Immature natural killer cell (primary cell): ENCODE results near the gene PKD1. TPM values are rescaled to one million over a fixed set of nuclear protein-coding genes. Genes with fewer than 3 reads are reported as not detected.
A peak's percentile ranks its signal among the peaks of the same experiment; 100 is the strongest.
"Not testable (repeated sequence)": the region's sequence is repeated elsewhere in the genome, so short reads cannot be mapped to it uniquely, and the experiment has no call there.

Experiments used
- DNase-seq, 3 donors: peaks; one replicate each; pipeline ENCODE4 v3.0.0; 2022; ENCODE audit warnings: mixed read lengths in 1 of 3
- H3K27ac Mint-ChIP-seq, 6 donors: one replicate each; pipeline ENCODE4 v1.8.0; 2020; ENCODE audit warnings: mixed read lengths in 6 of 6, mild to moderate bottlenecking in 5 of 6, inconsistent platforms in 4 of 6, moderate library complexity in 3 of 6
- H3K27me3 Mint-ChIP-seq, 3 donors: one replicate each; pipeline ENCODE4 v1.8.0; 2020 to 2021; ENCODE audit warnings: low read depth in 3 of 3, mild to moderate bottlenecking in 3 of 3, mixed read lengths in 3 of 3, moderate library complexity in 3 of 3, inconsistent platforms in 1 of 3
- H3K36me3 Mint-ChIP-seq, 3 donors: one replicate each; pipeline ENCODE4 v1.8.0; 2020; ENCODE audit warnings: mixed read lengths in 3 of 3, inconsistent platforms in 2 of 3, mild to moderate bottlenecking in 2 of 3
- H3K4me1 Mint-ChIP-seq, 2 donors: one replicate each; pipeline ENCODE4 v1.8.0; 2020; ENCODE audit warnings: inconsistent platforms in 2 of 2, mild to moderate bottlenecking in 2 of 2, mixed read lengths in 2 of 2, moderate library complexity in 1 of 2
- H3K4me3 Mint-ChIP-seq, 5 donors: one replicate each; pipeline ENCODE4 v1.8.0; 2020; ENCODE audit warnings: mild to moderate bottlenecking in 5 of 5, mixed read lengths in 5 of 5, inconsistent platforms in 3 of 5, moderate library complexity in 3 of 5
- H3K9me3 Mint-ChIP-seq, 6 donors: one replicate each; pipeline ENCODE4 v1.8.0; 2020; ENCODE audit warnings: mild to moderate bottlenecking in 6 of 6, mixed read lengths in 6 of 6, inconsistent platforms in 4 of 6, moderate library complexity in 3 of 6
- polyA plus RNA-seq, 3 donors: library from polyadenylated mRNA; unstranded; fragments of 300-500 nt; fragmentation: Illumina TruSeq; gene quantifications; one replicate each; pipeline ENCODE4 v1.2.3, GENCODE V29; 2021

The PKD1 gene
- polyA plus RNA-seq, 3 donors from 2014 or later: 2.7 to 6.7 (median 2.8) TPM

GRCh38 chr16:2151188-2152091 is 15.7 kb upstream of the PKD1 start:
- Mint-ChIP-seq H3K9me3 (no peaks in the 10 kb centered on the region), H3K4me3 (peak overlapping the region in 3 of 5 donors; percentile 18 to 50 (median 24)), H3K4me1 (peaks cover 32 to 37% of the 10 kb centered on the region in 2 donors), H3K36me3 (no peaks in the 10 kb centered on the region), H3K27me3 (peaks cover 5 to 12% (median 9%) of the 10 kb centered on the region in 3 donors), H3K27ac (no peak overlapping the region)
- no peak for DNase-seq

GRCh38 chr16:2150418-2151187 is 14.9 kb upstream of the PKD1 start:
- Mint-ChIP-seq H3K27me3 (peaks cover 5 to 9% (median 9%) of the 10 kb centered on the region in 3 donors), H3K36me3 (no peaks in the 10 kb centered on the region), H3K4me1 (peaks cover 26 to 32% of the 10 kb centered on the region in 2 donors), H3K9me3 (no peaks in the 10 kb centered on the region), H3K27ac (no peak overlapping the region), H3K4me3 (no peak overlapping the region)
- no peak for DNase-seq

GRCh38 chr16:2149630-2150417 is 14.1 kb upstream of the PKD1 start:
- Mint-ChIP-seq H3K27me3 (peaks cover 0 to 4% (median 4%) of the 10 kb centered on the region in 3 donors), H3K36me3 (no peaks in the 10 kb centered on the region), H3K9me3 (no peaks in the 10 kb centered on the region), H3K4me3 (peak overlapping the region in 2 of 5 donors; percentile 21 to 65), H3K4me1 (peaks cover 19 to 25% of the 10 kb centered on the region in 2 donors), H3K27ac (no peak overlapping the region)
- DNase-seq: no peak

- peak overlapping the region in 4 of 5 donors; percentile 54 to 68 (median 60) for H3K4me3 Mint-ChIP-seq
- no peaks in the 10 kb centered on the region for H3K36me3 Mint-ChIP-seq
- peaks cover 10 to 16% of the 10 kb centered on the region in 2 donors for H3K4me1 Mint-ChIP-seq
- peak in 1 of 3 donors; percentile 15 for DNase-seq
- peaks cover 0 to 2% (median 0%) of the 10 kb centered on the region in 3 donors for H3K27me3 Mint-ChIP-seq
- no peak overlapping the region for H3K27ac Mint-ChIP-seq
- H3K9me3 Mint-ChIP-seq: no peaks in the 10 kb centered on the region
Observed at GRCh38 chr16:2148714-2149629, 13.3 kb upstream of the PKD1 start.

- Mint-ChIP-seq H3K4me3 (peak within 1 kb of the TSS; percentile 48 to 68 (median 55)), H3K27me3 (peaks cover 0 to 2% (median 0%) of the 10 kb centered on the region in 3 donors), H3K36me3 (no peaks in the 10 kb centered on the region), H3K9me3 (no peaks in the 10 kb centered on the region), H3K27ac (no peak within 1 kb of the TSS), H3K4me1 (peaks cover 2 to 8% of the 10 kb centered on the region in 2 donors)
- peak; percentile 52 to 58 (median 55) for DNase-seq
Observed at GRCh38 chr16:2147981-2148671, 12.4 kb upstream of the PKD1 start, which contains the start of gene RAB26. TSS of gene RAB26 (plus strand) at chr16:2148625. CDS start at chr16:2148784, 159 bp downstream.

- Mint-ChIP-seq H3K4me3 (peak overlapping the region in 4 of 5 donors; percentile 33 to 54 (median 40)), H3K27me3 (peaks cover 0 to 2% (median 0%) of the 10 kb centered on the region in 3 donors), H3K4me1 (peaks cover 0 to 6% of the 10 kb centered on the region in 2 donors), H3K36me3 (no peaks in the 10 kb centered on the region), H3K9me3 (no peaks in the 10 kb centered on the region), H3K27ac (no peak overlapping the region)
- no peak for DNase-seq
Observed at GRCh38 chr16:2147378-2147777, 11.7 kb upstream of the PKD1 start.

- H3K4me1 Mint-ChIP-seq: peaks cover under 1 to 6% of the 10 kb centered on the region in 2 donors
- no peak overlapping the region for H3K4me3 Mint-ChIP-seq
- no peaks in the 10 kb centered on the region for H3K27me3 Mint-ChIP-seq
- no peak overlapping the region for H3K27ac Mint-ChIP-seq
- no peaks in the 10 kb centered on the region for H3K9me3 Mint-ChIP-seq
- no peak for DNase-seq
- no peaks in the 10 kb centered on the region for H3K36me3 Mint-ChIP-seq
Observed at GRCh38 chr16:2145843-2146242, 10.1 kb upstream of the PKD1 start.

- Mint-ChIP-seq H3K4me1 (peaks cover 4 to 10% of the 10 kb centered on the region in 2 donors), H3K27ac (no peak overlapping the region), H3K9me3 (no peaks in the 10 kb centered on the region), H3K4me3 (no peak overlapping the region), H3K27me3 (peaks cover 0 to 5% (median 3%) of the 10 kb centered on the region in 3 donors), H3K36me3 (no peaks in the 10 kb centered on the region)
- no peak for DNase-seq
Observed at GRCh38 chr16:2143878-2144485, 8.3 kb upstream of the PKD1 start.

GRCh38 chr16:2142942-2143877 is 7.5 kb upstream of the PKD1 start:
- no peak for DNase-seq
- Mint-ChIP-seq H3K36me3 (no peaks in the 10 kb centered on the region), H3K4me3 (no peak overlapping the region), H3K27me3 (peaks cover 0 to 5% (median 3%) of the 10 kb centered on the region in 3 donors), H3K27ac (no peak overlapping the region), H3K4me1 (peaks cover 4 to 10% of the 10 kb centered on the region in 2 donors), H3K9me3 (no peaks in the 10 kb centered on the region)

- Mint-ChIP-seq H3K4me1 (peaks cover 9 to 11% of the 10 kb centered on the region in 2 donors), H3K4me3 (peak overlapping the region; percentile 52 to 78 (median 71)), H3K27ac (peak overlapping the region in 1 of 6 donors; percentile 55)
- DNase-seq, H3K27me3 Mint-ChIP-seq, H3K9me3 Mint-ChIP-seq, H3K36me3 Mint-ChIP-seq: not testable (repeated sequence)
Observed at GRCh38 chr16:2135071-2135470, 627 bp downstream of the PKD1 start.

- not testable (repeated sequence) for H3K36me3 Mint-ChIP-seq, DNase-seq, H3K27me3 Mint-ChIP-seq, H3K9me3 Mint-ChIP-seq, H3K27ac Mint-ChIP-seq
- Mint-ChIP-seq H3K4me1 (peaks cover 8 to 12% of the 10 kb centered on the region in 2 donors), H3K4me3 (peak overlapping the region in 1 of 5 donors; percentile 36)
Observed at GRCh38 chr16:2133797-2134196, 1.9 kb downstream of the PKD1 start.
